ENCODE measurements around the gene RFC5. TPM values are rescaled to one million over a fixed set of nuclear protein-coding genes. Genes with fewer than 3 reads are reported as not detected.

The RFC5 gene
- total and polyA plus RNA-seq, 2 of the 8 experiments (the other 6 are each of a cell fraction or from before 2014, with no cell fraction given): 34.4 to 40.6 TPM

DNA sequence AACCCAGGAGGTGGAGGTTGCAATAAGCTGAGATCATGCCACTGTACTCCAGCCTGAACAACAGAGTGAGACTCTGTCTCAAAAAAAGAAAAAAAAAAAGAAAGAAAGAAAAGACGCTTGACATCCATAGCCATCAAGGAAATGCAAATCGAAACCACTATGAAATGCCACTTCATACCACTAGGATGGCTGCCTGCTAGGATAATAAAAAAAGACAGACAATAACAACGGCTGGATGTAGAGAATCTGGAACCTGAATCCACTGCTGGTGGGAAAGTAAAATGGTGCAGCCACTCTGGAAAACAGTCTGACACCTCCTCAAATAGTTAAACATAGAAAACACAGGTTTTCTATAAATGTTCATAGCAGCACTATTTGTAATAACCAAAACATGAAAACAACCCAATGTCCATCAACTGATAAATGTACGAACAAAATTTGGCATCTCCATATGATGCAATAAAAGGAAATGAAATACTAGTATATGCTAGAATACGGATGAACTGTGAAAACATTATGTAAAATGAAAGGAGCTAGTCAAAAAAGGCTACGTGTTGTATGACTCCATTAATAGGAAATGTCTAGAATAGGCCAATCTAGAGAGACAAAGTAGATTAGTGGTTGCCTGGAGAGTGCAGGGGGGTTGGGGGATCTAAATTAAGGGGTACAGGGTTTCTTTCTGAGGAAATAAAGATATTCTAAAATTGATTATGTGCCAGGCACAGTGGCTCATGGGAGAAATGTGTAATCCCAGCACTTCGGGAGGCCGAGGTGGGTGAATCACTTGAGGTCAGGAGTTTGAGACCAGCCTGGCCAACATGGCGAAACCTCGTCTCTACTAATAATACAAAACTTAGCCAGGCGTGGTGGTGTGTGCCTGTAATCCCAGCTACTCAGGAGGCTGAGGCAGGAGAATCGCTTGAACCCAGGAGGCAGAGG is 34.7 kb downstream of the RFC5 start:
- POLR2A ChIA-PET (ENCODE audit: partially characterized antibody): interaction anchor here (1.5 to 3.7 kb wide), 2 partner anchors 11 to 14 kb away, joined by 3 to 16 read pairs; partner anchors contain the start of gene WSB2
- Histone ChIP-seq H3K4me3 (ENCODE audit: extremely low read depth in 1 of 4, insufficient read depth in 2 of 4, low read depth in 3 of 4, low read length in 4 of 4) (no peak overlapping the region), H3K4ac (replicated peaks; ENCODE audit: insufficient read length, low read depth, low read length) (no peak overlapping the region), H4K20me1 (replicated peaks in 1 of 2; ENCODE audit: control insufficient read depth in 1 of 2, insufficient read depth in 2 of 2, low read length in 2 of 2) (peaks cover 4% of the 10 kb centered on the region in 2 experiments), H3K23ac (ENCODE audit: insufficient read length) (no peak overlapping the region), H3K18ac (ENCODE audit: extremely low read depth, low read length) (no peak overlapping the region), H3K79me1 (ENCODE audit: low read depth, low read length) (peaks cover 6% of the 10 kb centered on the region), H2AFZ (ENCODE audit: low read length) (no peak overlapping the region), H4K8ac (ENCODE audit: extremely low read depth, insufficient read depth, low read length) (no peak overlapping the region), H2BK5ac (ENCODE audit: low read depth, low read length) (no peak overlapping the region), H3K9me3 (ENCODE audit: insufficient read depth in 2 of 2, low read depth in 1 of 2, low read length in 1 of 2) (no peaks in the 10 kb centered on the region), H3K23me2 (ENCODE audit: low read depth, low read length) (no peaks in the 10 kb centered on the region), H4K91ac (replicated peaks; ENCODE audit: insufficient read length, low read length) (no peak overlapping the region), H3K79me2 (ENCODE audit: control insufficient read depth in 1 of 2, insufficient read depth in 2 of 2, low read length in 2 of 2) (peaks cover 0 to 26% of the 10 kb centered on the region in 2 experiments; a peak in 2 of 4 replicates), H4K5ac (ENCODE audit: insufficient read length, low read depth, low read length) (no peak overlapping the region), H3K4me2 (ENCODE audit: insufficient read depth in 1 of 2, low read depth in 2 of 2, low read length in 2 of 2) (no peak overlapping the region), H3K27ac (ENCODE audit: low read depth, low read length) (no peak overlapping the region), H2AK5ac (ENCODE audit: low read depth, low read length) (no peak overlapping the region), H3K9ac (replicated peaks in 1 of 4; ENCODE audit: extremely low read depth in 1 of 4, low read depth in 3 of 4, low read length in 3 of 4) (no peak overlapping the region), H3K56ac (replicated peaks; ENCODE audit: insufficient read length, low read depth, low read length) (no peak overlapping the region), H2BK12ac (ENCODE audit: low read depth, low read length) (no peak overlapping the region), H3K27me3 (replicated peaks in 1 of 4; ENCODE audit: control insufficient read depth in 3 of 4, extremely low read depth in 1 of 4, insufficient read depth in 3 of 4, low read length in 3 of 4) (no peaks in the 10 kb centered on the region), H2BK120ac (replicated peaks; ENCODE audit: low read depth, low read length) (no peak overlapping the region), H3K4me1 (replicated peaks in 1 of 4; ENCODE audit: control insufficient read depth in 3 of 4, insufficient read depth in 4 of 4, low read length in 3 of 4) (no peaks in the 10 kb centered on the region; a peak in 1 of 7 replicates), H2BK15ac (ENCODE audit: low read length) (no peak overlapping the region), H3K14ac (ENCODE audit: insufficient read length) (no peak overlapping the region), H3K36me3 (ENCODE audit: control insufficient read depth in 2 of 4, insufficient read depth in 4 of 4, low read length in 3 of 4) (peaks cover 2 to 34% (median 17%) of the 10 kb centered on the region in 4 experiments; a peak in 6 of 8 replicates), H2BK20ac (ENCODE audit: low read length) (no peak overlapping the region)
- CTCF ChIA-PET (ENCODE audit: partially characterized antibody): interaction anchor here (1.3 to 1.6 kb wide), 2 partner anchors 16 to 176 kb away, joined by 4 read pairs; no protein-coding TSS in a partner anchor
- DNase-seq (ENCODE audit: low read depth in 1 of 2, low spot score in 2 of 2) (no peak), FAIRE-seq (no peak)
- 94% methylated on average over 12 of the region's 12 CpGs; no CpG with 5 or more reads in 1 of the 2 experiments for WGBS, 2 experiments (ENCODE audit: extremely low coverage in 1 of 2, insufficient coverage in 1 of 2, insufficient read length in 1 of 2, insufficient replicate concordance in 2 of 2, low coverage in 1 of 2, low lambda C conversion rate in 2 of 2, missing lambda C conversion rate in 1 of 2)
- TF ChIP-seq TAF7 (optimal IDR thresholded peaks at IDR 0.05; ENCODE audit: borderline replicate concordance, low read depth, low read length) (no peak), SP1 (IDR thresholded peaks at IDR 0.05; ENCODE audit: low read depth, low read length) (no peak), CEBPB (IDR thresholded peaks at IDR 0.05; ENCODE audit: low read depth, low read length) (no peak), EGR1 (IDR thresholded peaks at IDR 0.05; ENCODE audit: borderline replicate concordance, low read depth, low read length) (no peak), CBX5 (IDR thresholded peaks at IDR 0.05; ENCODE audit: low read depth, low read length) (no peak), BACH1 (IDR thresholded peaks at IDR 0.05; ENCODE audit: low read length) (no peak), PHF8 (conservative IDR thresholded peaks at IDR 0.05; ENCODE audit: low read depth, low read length) (no peak), SIX5 (IDR thresholded peaks at IDR 0.05; ENCODE audit: low read depth, low read length) (no peak), TEAD4 (IDR thresholded peaks at IDR 0.05; ENCODE audit: low read depth, low read length) (no peak), SUZ12 (IDR thresholded peaks at IDR 0.05; ENCODE audit: low read length) (no peak)
